Heart left ventricle (tissue), 16 donors: ENCODE results near the gene CUTA. TPM values are rescaled to one million over a fixed set of nuclear protein-coding genes. Genes with fewer than 3 reads are reported as not detected.

Experiments used
- ATAC-seq, 4 donors: fragments of 200-7000 bp; cut with Tn5 transposase; one replicate each; pipeline ENCODE4 v1.9.1; 2020 to 2022; ENCODE audit warnings: moderate library complexity in 4 of 4, mild to moderate bottlenecking in 3 of 4, moderate number of reproducible peaks in 1 of 4
- DNase-seq, 5 donors: peaks; one replicate each; pipeline ENCODE4 v3.0.0-alpha.2; 2020
- H3K27ac ChIP-seq, 12 donors: fragments of 200-600 bp; sonication (generic) in 4 of 12; one replicate each; pipeline versions ENCODE4 v1.5.0 to v1.8.0; 2016 to 2022; ENCODE audit warnings: mild to moderate bottlenecking in 2 of 12
- H3K27me3 ChIP-seq, 9 donors: fragments of 200-600 bp; sonication (generic) in 2 of 9; one replicate each; pipeline versions ENCODE4 v1.5.1 to v1.8.0; 2016 to 2022; ENCODE audit warnings: mild to moderate bottlenecking in 3 of 9
- H3K36me3 ChIP-seq, 9 donors: fragments of 200-600 bp; sonication (generic) in 2 of 9; one replicate each; pipeline versions ENCODE4 v1.5.0 to v1.8.0; 2018 to 2022; ENCODE audit warnings: mild to moderate bottlenecking in 2 of 9
- H3K4me1 ChIP-seq, 12 donors: fragments of 200-600 bp; sonication (generic) in 4 of 12; one replicate each; pipeline versions ENCODE4 v1.5.0 to v1.8.0; 2016 to 2022; ENCODE audit warnings: mild to moderate bottlenecking in 3 of 12
- H3K4me3 ChIP-seq, 12 donors: fragments of 200-600 bp; sonication (generic) in 4 of 12; one replicate each; pipeline versions ENCODE4 v1.5.0 to v1.8.0; 2017 to 2022; ENCODE audit warnings: mild to moderate bottlenecking in 9 of 12, moderate library complexity in 4 of 12
- H3K9me3 ChIP-seq, 12 donors: fragments of 200-600 bp; sonication (generic) in 4 of 12; one replicate each; pipeline versions ENCODE4 v1.5.0 to v1.8.0; 2016 to 2022; ENCODE audit warnings: mild to moderate bottlenecking in 1 of 12
- POLR2A ChIP-seq, 2 donors: fragments of 450-650 bp; IDR thresholded peaks; one replicate each; pipeline ENCODE4 v1.6.1; 2017; ENCODE audit warnings: antibody characterized with exemption in 2 of 2, mild to moderate bottlenecking in 2 of 2, moderate library complexity in 2 of 2
- WGBS, 4 donors: extraction: QIAGEN DNeasy Blood & Tissue Kit in 2 of 4; methylation state at CpG; one replicate each; pipeline versions ENCODE4 v1.1.5 to v1.1.7; 2013 to 2018; 5-methylcytosine and 5-hydroxymethylcytosine counted together
- intact Hi-C, 10 donors: fragments of 100-400 bp; cut with DNase I; formaldehyde crosslinking; loops; one replicate each; pipeline versions ENCODE4 v1.11.1 to v1.14.2; 2022
- polyA plus RNA-seq, 2 donors: library from polyadenylated mRNA; stranded (reverse); fragments of 200-250 nt; gene quantifications; one replicate each; pipeline ENCODE4 v1.2.3, GENCODE V29; 2013
- total RNA-seq, 9 donors: library from RNA; depleted of rRNA in 2 of 9; stranded (reverse); fragments of >200 nt in 2 of 9; fragmentation: NEBNext Ultra II Directional in 3 of 9; extraction: Animal tissue kit (Norgen Biotek cat#: 25700) in 3 of 9; gene quantifications; one replicate each; pipeline versions ENCODE4 v1.1.0 to v1.2.4, GENCODE V29; 2016 to 2023
- TF ChIP-seq, protein P1 (sequence below), 12 donors: fragments of 200-600 bp; sonication (generic) in 4 of 12; IDR thresholded peaks; one replicate each; pipeline versions ENCODE4 v1.5.0 to v1.8.0; 2018 to 2022; ENCODE audit warnings: antibody characterized with exemption in 12 of 12, mild to moderate bottlenecking in 5 of 12
- donor health status: ischemic (EF 13 %, LVEDD 7.1; RV severe dilation, severe dysfunction).
- donor health status: healthy with polysubstance abuse.
- donor health status: DM: no; HTN: yes; CAD: no.
- donor health status: DM: no; HTN: no; CAD: no.
- donor health status: ischemic (EF 25% LVEDD 6.9; RV normal size, moderate dysfunction).
- donor health status: ischemic (EF 25% LVEDD 5.7; RV mildly dilated, moderate dysfunction).
- donor health status: healthy.
- donor health status: DM: yes; HTN: yes; CAD: no.
- donor health status: ischemic (EF 35%, LVEDD 5.7; RV mildly dilated, moderate dysfunction).
- donor health status: nonischemic (EF 11% LVEDD 7.7; RV severe dilation, severe dysfunction).
- donor health status: DM: yes; HTN: yes; CAD: no.
- donor health status: PGD.
- donor health status: ischemic (EF 29% LVEDD 5.4; RV normal size, mild dysfunction).
- donor health status: nonischemic (EF 23%, LVEDD 6.1; RV moderate dilation, normal function).

Gene CUTA
- total and polyA plus RNA-seq, 11 donors = 99.3 to 142 (median 128) TPM

DNA sequence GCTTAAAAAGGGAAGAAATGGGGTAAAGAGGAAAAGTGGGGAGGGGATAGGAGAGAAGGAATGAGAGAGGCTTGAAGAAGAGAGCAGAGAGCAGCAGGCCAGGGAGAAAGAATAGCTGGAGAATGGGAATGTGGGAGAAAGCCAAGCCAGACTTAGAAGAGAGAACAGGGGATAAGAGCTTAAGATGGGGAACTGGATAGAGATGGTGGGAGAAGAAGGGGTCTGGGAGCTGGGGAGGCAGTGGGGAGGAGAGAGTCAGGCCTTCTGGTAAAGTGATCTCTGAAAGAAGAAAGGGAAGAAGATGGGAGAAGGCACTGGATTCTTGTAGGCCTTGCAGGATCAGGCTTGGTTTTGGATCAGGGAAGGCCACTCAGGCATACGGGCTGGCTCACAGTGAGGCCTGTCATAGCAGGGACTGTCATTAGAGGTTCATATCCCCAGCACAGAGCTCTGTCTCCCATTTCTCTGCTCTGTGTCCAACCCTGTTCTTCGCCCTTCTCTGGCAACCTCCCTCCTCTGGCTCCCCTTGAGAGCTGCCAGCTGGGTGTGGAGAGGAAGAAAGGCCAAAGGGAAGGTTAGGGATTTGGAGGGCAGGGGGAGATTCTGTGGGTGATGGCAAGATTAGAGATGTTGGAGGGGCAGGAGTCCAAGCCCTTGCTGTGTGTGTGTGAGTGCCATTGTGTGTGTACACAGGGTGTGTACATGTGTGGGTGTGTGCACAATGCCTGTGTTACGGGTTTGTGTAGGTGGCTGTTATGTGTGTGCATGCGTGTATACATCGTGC, 11.3 kb upstream of the CUTA start:
- H3K27me3 ChIP-seq = no peaks in the 10 kb centered on the region
- H3K4me1 ChIP-seq = peaks cover 0 to 79% (median 57%) of the 10 kb centered on the region in 12 donors
- H3K4me3 ChIP-seq = peak overlapping the region in 1 of 12 donors; percentile 75
- H3K27ac ChIP-seq = peak overlapping the region in 10 of 12 donors; percentile 47 to 98 (median 70)
- 58 to 66% (median 61%) methylated on average over 5 of the region's 5 CpGs for WGBS, 4 donors
- DNase-seq = peak in 1 of 5 donors; percentile 20
- H3K9me3 ChIP-seq = no peaks in the 10 kb centered on the region
- ATAC-seq = no peak
- intact Hi-C loops = loop anchor here in 3 of 10 donors (5.0 to 10.0 kb wide), 2 partner anchors 37 to 146 kb away; partner anchors contain the start of gene KIFC1 (in 1 of the 3)
- no peaks in the 10 kb centered on the region for H3K36me3 ChIP-seq
- TF ChIP-seq, protein P1, sequence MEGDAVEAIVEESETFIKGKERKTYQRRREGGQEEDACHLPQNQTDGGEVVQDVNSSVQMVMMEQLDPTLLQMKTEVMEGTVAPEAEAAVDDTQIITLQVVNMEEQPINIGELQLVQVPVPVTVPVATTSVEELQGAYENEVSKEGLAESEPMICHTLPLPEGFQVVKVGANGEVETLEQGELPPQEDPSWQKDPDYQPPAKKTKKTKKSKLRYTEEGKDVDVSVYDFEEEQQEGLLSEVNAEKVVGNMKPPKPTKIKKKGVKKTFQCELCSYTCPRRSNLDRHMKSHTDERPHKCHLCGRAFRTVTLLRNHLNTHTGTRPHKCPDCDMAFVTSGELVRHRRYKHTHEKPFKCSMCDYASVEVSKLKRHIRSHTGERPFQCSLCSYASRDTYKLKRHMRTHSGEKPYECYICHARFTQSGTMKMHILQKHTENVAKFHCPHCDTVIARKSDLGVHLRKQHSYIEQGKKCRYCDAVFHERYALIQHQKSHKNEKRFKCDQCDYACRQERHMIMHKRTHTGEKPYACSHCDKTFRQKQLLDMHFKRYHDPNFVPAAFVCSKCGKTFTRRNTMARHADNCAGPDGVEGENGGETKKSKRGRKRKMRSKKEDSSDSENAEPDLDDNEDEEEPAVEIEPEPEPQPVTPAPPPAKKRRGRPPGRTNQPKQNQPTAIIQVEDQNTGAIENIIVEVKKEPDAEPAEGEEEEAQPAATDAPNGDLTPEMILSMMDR (IDR thresholded peaks at IDR 0.05) = no peak
- no peak for TF ChIP-seq POLR2A (IDR thresholded peaks at IDR 0.05)

DNA sequence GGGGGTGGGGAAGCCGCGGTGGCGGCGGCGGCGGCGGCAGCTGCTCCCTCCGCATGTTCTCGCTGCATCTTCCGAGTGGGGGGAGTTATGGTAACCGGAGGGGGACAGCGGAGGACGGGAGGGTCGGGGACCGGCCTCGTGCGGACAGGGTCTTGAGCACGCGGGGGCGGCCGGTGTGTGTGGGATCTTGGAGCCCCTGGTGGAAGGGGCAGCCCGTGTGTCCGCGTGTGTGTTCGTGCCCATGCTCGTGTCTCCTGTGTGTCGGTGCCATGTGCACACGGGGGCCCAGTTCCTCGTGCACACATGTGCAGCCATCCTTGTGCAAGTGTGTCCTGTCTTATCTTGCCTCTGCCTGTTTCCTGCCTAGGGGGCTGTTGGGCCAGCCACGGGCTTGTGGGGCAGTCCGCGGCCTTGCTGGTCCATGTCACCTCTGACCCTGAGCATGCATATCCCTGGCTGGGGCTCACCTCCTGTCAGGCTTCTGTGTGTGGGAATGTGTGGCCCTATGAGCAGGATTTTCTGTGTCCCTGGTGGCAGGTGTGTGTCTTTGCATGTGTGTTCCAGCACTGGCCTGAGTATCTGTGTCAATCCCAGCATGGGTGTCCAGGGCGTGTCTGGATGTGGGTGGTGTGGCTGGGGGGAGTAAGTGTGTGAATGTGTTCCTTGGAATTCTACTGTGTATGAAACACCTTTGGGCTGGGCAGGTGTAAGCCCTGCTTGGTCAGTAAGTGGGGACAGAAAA, 10.5 kb upstream of the CUTA start:
- peaks cover 0 to 76% (median 56%) of the 10 kb centered on the region in 12 donors for H3K4me1 ChIP-seq
- intact Hi-C loops = loop anchor here in 3 of 10 donors (5.0 to 10.0 kb wide), 2 partner anchors 36 to 146 kb away; partner anchors contain the start of gene KIFC1 (in 1 of the 3)

DNA sequence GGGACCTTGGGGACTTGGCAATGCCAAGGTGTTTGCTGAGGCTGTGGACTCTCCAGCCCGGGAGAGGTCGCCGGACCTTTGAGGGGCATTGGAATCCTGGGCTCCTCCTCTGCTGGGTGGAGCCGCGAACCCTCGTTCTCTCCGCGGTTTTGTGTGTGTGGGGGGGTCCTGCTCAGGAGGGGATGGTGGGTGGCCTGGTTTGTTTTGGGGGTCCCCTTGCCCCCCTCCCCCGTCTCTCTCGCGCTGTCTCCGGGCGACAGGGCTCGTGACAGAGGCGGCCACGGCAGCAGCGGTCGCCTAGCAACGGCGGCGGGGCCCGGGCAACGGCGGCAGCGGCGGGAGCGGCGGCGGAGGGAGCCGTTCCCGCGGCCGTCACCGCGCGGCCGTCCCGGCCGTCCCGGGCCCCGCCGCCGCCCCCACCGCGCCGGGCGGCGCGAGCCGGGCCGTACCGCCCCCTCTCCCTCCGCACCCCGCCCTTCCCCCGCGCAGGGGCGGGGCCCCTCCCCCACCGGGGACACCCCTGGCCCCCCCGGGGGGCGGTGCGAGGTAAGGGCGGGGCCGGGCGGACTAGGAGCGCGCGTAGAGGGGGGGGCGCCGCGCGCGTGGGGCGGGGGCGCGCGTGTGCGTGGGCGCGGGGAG, 9.8 kb upstream of the CUTA start:
- Histone ChIP-seq H3K36me3 (no peaks in the 10 kb centered on the region), H3K27me3 (no peaks in the 10 kb centered on the region), H3K4me1 (peaks cover 0 to 70% (median 53%) of the 10 kb centered on the region in 12 donors), H3K27ac (peak overlapping the region in 11 of 12 donors; percentile 62 to 98 (median 82)), H3K9me3 (no peaks in the 10 kb centered on the region), H3K4me3 (peak overlapping the region; percentile 23 to 76 (median 68))
- TF ChIP-seq POLR2A (IDR thresholded peaks at IDR 0.05) = no peak
- TF ChIP-seq, protein P1 (IDR thresholded peaks at IDR 0.05) = peak in 1 of 12 donors; percentile 26
- intact Hi-C loops = loop anchor here in 4 of 10 donors (2.0 to 10.0 kb wide), 4 partner anchors 35 to 147 kb away; partner anchors contain the start of gene KIFC1 (in 2 of the 4)
- 0 to 3% (median 1%) methylated on average over 8 to 79 of the region's 79 CpGs for WGBS, 4 donors
- ATAC-seq = peak in 2 of 4 donors; percentile 2 to 5
- DNase-seq = peak; percentile 52 to 80 (median 59)

More for the DNA sequence above, 10.5 kb upstream of the CUTA start:
- Histone ChIP-seq H3K27ac (peak overlapping the region in 11 of 12 donors; percentile 26 to 98 (median 67)), H3K27me3 (no peaks in the 10 kb centered on the region), H3K4me3 (peak overlapping the region in 11 of 12 donors; percentile 17 to 76 (median 68)), H3K9me3 (no peaks in the 10 kb centered on the region), H3K36me3 (no peaks in the 10 kb centered on the region)
- WGBS, 4 donors = 7 to 32% (median 8%) methylated on average over 8 to 33 of the region's 33 CpGs
- no peak for ATAC-seq
- DNase-seq = peak in 2 of 5 donors; percentile 29 to 38
- no peak for TF ChIP-seq POLR2A (IDR thresholded peaks at IDR 0.05)
- TF ChIP-seq, protein P1 (IDR thresholded peaks at IDR 0.05) = peak in 4 of 12 donors; percentile 5 to 17 (median 13)
